SK-N-SH treated with all-trans-retinoic acid at 6 μM for 48 hours (cell line): Measurements from ENCODE around the gene RGS6.

Source experiments
- ATAC-seq: fragments of 200-7000 bp; cut with Tn5 transposase; 3 replicates; pipeline ENCODE4 v1.9.1; 2020; ENCODE audit warnings: mild to moderate bottlenecking, moderate library complexity
- ARNTL ChIP-seq: fragments of 450-650 bp; formaldehyde crosslinking; IDR thresholded peaks from 2 replicates; pipeline ENCODE4 v1.5.0; 2020; ENCODE audit warnings: low read depth, mild to moderate bottlenecking, moderate library complexity, borderline replicate concordance
- BACH2 ChIP-seq: fragments of 250-450 bp; sonication (Bioruptor Pico); IDR thresholded peaks from 2 replicates; pipeline ENCODE4 v1.9.0; 2021; ENCODE audit warnings: mild to moderate bottlenecking, borderline replicate concordance
- CSDC2 ChIP-seq: fragments of 250-450 bp; sonication (Bioruptor Pico); IDR thresholded peaks from 2 replicates; pipeline ENCODE4 v1.5.0; 2020; ENCODE audit warnings: mild to moderate bottlenecking, moderate library complexity
- ESRRG ChIP-seq: fragments of 250-450 bp; sonication (Bioruptor Pico); IDR thresholded peaks from 2 replicates; pipeline ENCODE4 v1.6.1; 2021; ENCODE audit warnings: mild to moderate bottlenecking
- GLIS3 ChIP-seq: fragments of 250-450 bp; sonication (Bioruptor Pico); IDR thresholded peaks from 2 replicates; pipeline ENCODE4 v1.5.0; 2020; ENCODE audit warnings: mild to moderate bottlenecking, moderate library complexity
- ISL1 ChIP-seq: fragments of 250-450 bp; sonication (Bioruptor Pico); IDR thresholded peaks from 2 replicates; pipeline ENCODE4 v2.1.2; 2022; ENCODE audit warnings: mild to moderate bottlenecking, moderate library complexity
- OSR1 ChIP-seq: fragments of 250-450 bp; sonication (Bioruptor Pico); IDR thresholded peaks from 2 replicates; pipeline ENCODE4 v1.8.0; 2022; ENCODE audit warnings: moderate library complexity, mild to moderate bottlenecking, inconsistent platforms
- PPARA ChIP-seq: fragments of 250-450 bp; sonication (Bioruptor Pico); IDR thresholded peaks from 2 replicates; pipeline ENCODE4 v1.5.0; 2020; ENCODE audit warnings: mild to moderate bottlenecking, borderline replicate concordance
- RARB ChIP-seq: fragments of 250-450 bp; sonication (Bioruptor Pico); IDR thresholded peaks from 2 replicates; pipeline ENCODE4 v1.8.0; 2021; ENCODE audit warnings: mild to moderate bottlenecking, moderate library complexity
- SNAI2 ChIP-seq: fragments of 250-450 bp; sonication (Bioruptor Pico); IDR thresholded peaks from 2 replicates; pipeline ENCODE4 v1.5.0; 2020; ENCODE audit warnings: mild to moderate bottlenecking, moderate library complexity
- TCF4 ChIP-seq: fragments of 250-450 bp; sonication (Bioruptor Pico); IDR thresholded peaks from 2 replicates; pipeline ENCODE4 v1.8.0; 2021; ENCODE audit warnings: mild to moderate bottlenecking, moderate library complexity, borderline replicate concordance
- TOX ChIP-seq: fragments of 250-450 bp; sonication (Bioruptor Pico); IDR thresholded peaks from 2 replicates; pipeline ENCODE4 v1.8.0; 2021; ENCODE audit warnings: mild to moderate bottlenecking, moderate library complexity, borderline replicate concordance
- ZC3H10 ChIP-seq: fragments of 250-450 bp; sonication (Bioruptor Pico); IDR thresholded peaks from 2 replicates; pipeline ENCODE4 v1.5.1; 2021; ENCODE audit warnings: mild to moderate bottlenecking, moderate library complexity
- ZFP3 ChIP-seq: fragments of 250-450 bp; sonication (Bioruptor Pico); IDR thresholded peaks from 2 replicates; pipeline ENCODE4 v1.5.0; 2020; ENCODE audit warnings: mild to moderate bottlenecking, moderate library complexity
- ZFP30 ChIP-seq: fragments of 450-650 bp; formaldehyde crosslinking; IDR thresholded peaks from 2 replicates; pipeline ENCODE4 v1.5.0; 2022; ENCODE audit warnings: mild to moderate bottlenecking, moderate library complexity
- ZNF565 ChIP-seq: fragments of 450-650 bp; formaldehyde crosslinking; conservative IDR thresholded peaks from 2 replicates; pipeline ENCODE4 v1.5.0; 2020; ENCODE audit warnings: low read depth, mild to moderate bottlenecking, moderate library complexity
- ZNF8 ChIP-seq: fragments of 450-650 bp; formaldehyde crosslinking; IDR thresholded peaks from 2 replicates; pipeline ENCODE4 v1.5.0; 2020; ENCODE audit warnings: mild to moderate bottlenecking, moderate library complexity
- TF ChIP-seq, protein P1 (sequence below): fragments of 250-450 bp; sonication (Bioruptor Pico); IDR thresholded peaks from 2 replicates; pipeline ENCODE4 v1.5.1; 2020; ENCODE audit warnings: low read depth, mild to moderate bottlenecking, moderate library complexity
- TF ChIP-seq, protein P2 (sequence below): fragments of 250-450 bp; sonication (Bioruptor Pico); IDR thresholded peaks from 2 replicates; pipeline ENCODE4 v1.8.0; 2020; ENCODE audit warnings: mild to moderate bottlenecking, moderate library complexity, borderline replicate concordance
- TF ChIP-seq, protein P3 (sequence below): fragments of 250-450 bp; sonication (Bioruptor Pico); IDR thresholded peaks from 2 replicates; pipeline ENCODE4 v1.5.0; 2020; ENCODE audit warnings: mild to moderate bottlenecking, moderate library complexity
- TF ChIP-seq, protein P4 (sequence below): fragments of 250-450 bp; sonication (Bioruptor Pico); IDR thresholded peaks from 2 replicates; pipeline ENCODE4 v1.8.0; 2021; ENCODE audit warnings: low read depth, mild to moderate bottlenecking, moderate library complexity, borderline replicate concordance

Gene RGS6

DNA sequence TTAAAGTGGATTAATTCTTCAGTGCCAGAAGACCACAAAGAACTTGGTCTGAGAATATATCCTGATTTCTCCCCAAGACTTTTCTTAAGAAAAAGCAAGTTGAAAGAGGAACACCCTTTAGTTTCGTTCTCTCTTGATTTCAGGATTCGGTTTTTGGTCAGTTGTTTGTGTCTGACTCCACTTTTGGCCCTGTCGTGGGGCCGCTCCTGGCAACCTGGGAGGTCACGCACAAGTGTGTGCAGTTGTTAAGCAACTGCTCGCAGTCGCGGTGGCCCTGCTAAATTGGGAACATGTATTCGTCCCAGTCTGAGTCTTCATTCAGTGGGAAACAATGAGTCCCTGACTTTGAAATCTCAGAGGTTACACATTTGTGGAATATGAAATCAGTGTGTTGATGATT, 68.7 kb downstream of the RGS6 start:
- TF ChIP-seq, protein P1, sequence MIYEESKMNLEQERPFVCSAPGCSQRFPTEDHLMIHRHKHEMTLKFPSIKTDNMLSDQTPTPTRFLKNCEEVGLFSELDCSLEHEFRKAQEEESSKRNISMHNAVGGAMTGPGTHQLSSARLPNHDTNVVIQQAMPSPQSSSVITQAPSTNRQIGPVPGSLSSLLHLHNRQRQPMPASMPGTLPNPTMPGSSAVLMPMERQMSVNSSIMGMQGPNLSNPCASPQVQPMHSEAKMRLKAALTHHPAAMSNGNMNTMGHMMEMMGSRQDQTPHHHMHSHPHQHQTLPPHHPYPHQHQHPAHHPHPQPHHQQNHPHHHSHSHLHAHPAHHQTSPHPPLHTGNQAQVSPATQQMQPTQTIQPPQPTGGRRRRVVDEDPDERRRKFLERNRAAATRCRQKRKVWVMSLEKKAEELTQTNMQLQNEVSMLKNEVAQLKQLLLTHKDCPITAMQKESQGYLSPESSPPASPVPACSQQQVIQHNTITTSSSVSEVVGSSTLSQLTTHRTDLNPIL (CRISPR knock-in tag), result no peak
- TF ChIP-seq ESRRG, result no peak
- TF ChIP-seq GLIS3 (CRISPR knock-in tag), result no peak
- TF ChIP-seq SNAI2, result no peak
- TF ChIP-seq BACH2 (CRISPR knock-in tag), result no peak
- no peak for TF ChIP-seq ZNF565 (CRISPR knock-in tag)
- TF ChIP-seq, protein P2, sequence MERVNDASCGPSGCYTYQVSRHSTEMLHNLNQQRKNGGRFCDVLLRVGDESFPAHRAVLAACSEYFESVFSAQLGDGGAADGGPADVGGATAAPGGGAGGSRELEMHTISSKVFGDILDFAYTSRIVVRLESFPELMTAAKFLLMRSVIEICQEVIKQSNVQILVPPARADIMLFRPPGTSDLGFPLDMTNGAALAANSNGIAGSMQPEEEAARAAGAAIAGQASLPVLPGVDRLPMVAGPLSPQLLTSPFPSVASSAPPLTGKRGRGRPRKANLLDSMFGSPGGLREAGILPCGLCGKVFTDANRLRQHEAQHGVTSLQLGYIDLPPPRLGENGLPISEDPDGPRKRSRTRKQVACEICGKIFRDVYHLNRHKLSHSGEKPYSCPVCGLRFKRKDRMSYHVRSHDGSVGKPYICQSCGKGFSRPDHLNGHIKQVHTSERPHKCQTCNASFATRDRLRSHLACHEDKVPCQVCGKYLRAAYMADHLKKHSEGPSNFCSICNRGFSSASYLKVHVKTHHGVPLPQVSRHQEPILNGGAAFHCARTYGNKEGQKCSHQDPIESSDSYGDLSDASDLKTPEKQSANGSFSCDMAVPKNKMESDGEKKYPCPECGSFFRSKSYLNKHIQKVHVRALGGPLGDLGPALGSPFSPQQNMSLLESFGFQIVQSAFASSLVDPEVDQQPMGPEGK, result no peak
- TF ChIP-seq PPARA (CRISPR knock-in tag), result no peak
- no peak for TF ChIP-seq TOX
- TF ChIP-seq RARB (CRISPR knock-in tag), result no peak
- TF ChIP-seq, protein P3, sequence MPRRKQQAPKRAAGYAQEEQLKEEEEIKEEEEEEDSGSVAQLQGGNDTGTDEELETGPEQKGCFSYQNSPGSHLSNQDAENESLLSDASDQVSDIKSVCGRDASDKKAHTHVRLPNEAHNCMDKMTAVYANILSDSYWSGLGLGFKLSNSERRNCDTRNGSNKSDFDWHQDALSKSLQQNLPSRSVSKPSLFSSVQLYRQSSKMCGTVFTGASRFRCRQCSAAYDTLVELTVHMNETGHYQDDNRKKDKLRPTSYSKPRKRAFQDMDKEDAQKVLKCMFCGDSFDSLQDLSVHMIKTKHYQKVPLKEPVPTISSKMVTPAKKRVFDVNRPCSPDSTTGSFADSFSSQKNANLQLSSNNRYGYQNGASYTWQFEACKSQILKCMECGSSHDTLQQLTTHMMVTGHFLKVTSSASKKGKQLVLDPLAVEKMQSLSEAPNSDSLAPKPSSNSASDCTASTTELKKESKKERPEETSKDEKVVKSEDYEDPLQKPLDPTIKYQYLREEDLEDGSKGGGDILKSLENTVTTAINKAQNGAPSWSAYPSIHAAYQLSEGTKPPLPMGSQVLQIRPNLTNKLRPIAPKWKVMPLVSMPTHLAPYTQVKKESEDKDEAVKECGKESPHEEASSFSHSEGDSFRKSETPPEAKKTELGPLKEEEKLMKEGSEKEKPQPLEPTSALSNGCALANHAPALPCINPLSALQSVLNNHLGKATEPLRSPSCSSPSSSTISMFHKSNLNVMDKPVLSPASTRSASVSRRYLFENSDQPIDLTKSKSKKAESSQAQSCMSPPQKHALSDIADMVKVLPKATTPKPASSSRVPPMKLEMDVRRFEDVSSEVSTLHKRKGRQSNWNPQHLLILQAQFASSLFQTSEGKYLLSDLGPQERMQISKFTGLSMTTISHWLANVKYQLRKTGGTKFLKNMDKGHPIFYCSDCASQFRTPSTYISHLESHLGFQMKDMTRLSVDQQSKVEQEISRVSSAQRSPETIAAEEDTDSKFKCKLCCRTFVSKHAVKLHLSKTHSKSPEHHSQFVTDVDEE (CRISPR knock-in tag), result no peak
- TF ChIP-seq ZC3H10 (CRISPR knock-in tag), result no peak
- no peak for TF ChIP-seq ZFP3 (CRISPR knock-in tag)
- TF ChIP-seq OSR1 (CRISPR knock-in tag), result no peak
- TF ChIP-seq CSDC2 (CRISPR knock-in tag), result no peak
- TF ChIP-seq ZFP30 (CRISPR knock-in tag), result no peak
- no peak for TF ChIP-seq TCF4 (CRISPR knock-in tag)
- TF ChIP-seq, all 23 proteins: peak for 0
- no peak for ATAC-seq

DNA sequence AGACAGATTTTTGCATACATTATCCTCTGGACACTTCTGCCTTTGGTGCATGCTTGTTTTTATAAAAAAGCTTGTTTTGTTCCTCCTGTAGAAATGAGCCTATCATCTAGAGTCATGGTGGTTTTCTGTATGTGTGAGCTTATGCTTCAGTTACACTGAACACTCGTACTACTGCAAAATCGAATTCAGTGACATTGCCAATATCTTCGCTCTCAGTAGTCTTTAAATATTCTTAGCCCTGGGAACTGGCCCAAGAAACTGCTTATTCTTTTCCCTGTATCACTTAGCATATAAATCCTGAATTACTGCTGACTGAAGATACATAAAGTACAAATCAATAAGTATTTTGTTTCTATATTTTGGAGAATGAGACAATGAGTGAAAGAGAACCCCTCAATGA, 70.5 kb downstream of the RGS6 start:
- ATAC-seq, result no peak
- TF ChIP-seq ISL1 (no peak), GLIS3 (CRISPR knock-in tag) (no peak), ZNF8 (CRISPR knock-in tag) (no peak), ARNTL (CRISPR knock-in tag) (no peak), ZFP30 (CRISPR knock-in tag) (no peak), TCF4 (CRISPR knock-in tag) (no peak)
- TF ChIP-seq, protein P3 (CRISPR knock-in tag), result no peak
- TF ChIP-seq, protein P4, sequence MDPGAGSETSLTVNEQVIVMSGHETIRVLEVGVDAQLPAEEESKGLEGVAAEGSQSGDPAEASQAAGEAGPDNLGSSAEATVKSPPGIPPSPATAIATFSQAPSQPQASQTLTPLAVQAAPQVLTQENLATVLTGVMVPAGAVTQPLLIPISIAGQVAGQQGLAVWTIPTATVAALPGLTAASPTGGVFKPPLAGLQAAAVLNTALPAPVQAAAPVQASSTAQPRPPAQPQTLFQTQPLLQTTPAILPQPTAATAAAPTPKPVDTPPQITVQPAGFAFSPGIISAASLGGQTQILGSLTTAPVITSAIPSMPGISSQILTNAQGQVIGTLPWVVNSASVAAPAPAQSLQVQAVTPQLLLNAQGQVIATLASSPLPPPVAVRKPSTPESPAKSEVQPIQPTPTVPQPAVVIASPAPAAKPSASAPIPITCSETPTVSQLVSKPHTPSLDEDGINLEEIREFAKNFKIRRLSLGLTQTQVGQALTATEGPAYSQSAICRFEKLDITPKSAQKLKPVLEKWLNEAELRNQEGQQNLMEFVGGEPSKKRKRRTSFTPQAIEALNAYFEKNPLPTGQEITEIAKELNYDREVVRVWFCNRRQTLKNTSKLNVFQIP (CRISPR knock-in tag), result no peak
- TF ChIP-seq, protein P1 (CRISPR knock-in tag), result no peak
- TF ChIP-seq, protein P2, result no peak
